Ectodermal cell (in vitro differentiated cells): ENCODE measurements around the gene RAB3IP.

ENCODE experiments used
- H3K27ac ChIP-seq: 2 replicates; pipeline ENCODE4 v1.7.0; 2013; ENCODE audit warnings: mild to moderate bottlenecking, low read depth, low read length; ENCODE audit not compliant: insufficient read depth, poor library complexity, severe bottlenecking
- H3K27me3 ChIP-seq: 2 replicates; pipeline ENCODE4 v1.7.0; 2013; ENCODE audit warnings: mild to moderate bottlenecking, low read length; ENCODE audit not compliant: insufficient read depth, control insufficient read depth, poor library complexity, severe bottlenecking
- H3K36me3 ChIP-seq: one replicate; pipeline ENCODE4 v1.7.0; 2013; ENCODE audit warnings: low read length; ENCODE audit not compliant: control insufficient read depth, insufficient read depth
- H3K4me1 ChIP-seq: one replicate; pipeline ENCODE4 v1.7.0; 2013; ENCODE audit warnings: low read length; ENCODE audit not compliant: control insufficient read depth, insufficient read depth
- H3K4me3 ChIP-seq: 2 replicates; pipeline ENCODE4 v1.7.0; 2013; ENCODE audit warnings: low read depth, low read length, control low read depth; ENCODE audit not compliant: insufficient read depth
- H3K9me3 ChIP-seq: 2 replicates; pipeline ENCODE4 v1.7.0; 2013; ENCODE audit warnings: mild to moderate bottlenecking, low read length, moderate library complexity; ENCODE audit not compliant: control insufficient read depth
- WGBS, 2 experiments: methylation state at CpG; one replicate each; pipeline ENCODE4 v1.1.7; 2013; ENCODE audit warnings: missing lambda C conversion rate in 2 of 2; 5-methylcytosine and 5-hydroxymethylcytosine counted together

RAB3IP gene

GRCh38 chr12:69810870-69811498 lies 72.3 kb downstream of the RAB3IP start:
- 89 to 91% methylated on average over 2 to 4 of the region's 4 CpGs for WGBS, 2 experiments
- Histone ChIP-seq H3K27ac (no peak overlapping the region), H3K4me3 (no peak overlapping the region), H3K36me3 (peaks cover 3% of the 10 kb centered on the region), H3K9me3 (peaks cover 2% of the 10 kb centered on the region), H3K27me3 (no peaks in the 10 kb centered on the region), H3K4me1 (no peaks in the 10 kb centered on the region)

- H3K36me3 ChIP-seq: peaks cover under 1% of the 10 kb centered on the region
- H3K27me3 ChIP-seq: no peaks in the 10 kb centered on the region
- H3K4me1 ChIP-seq: no peaks in the 10 kb centered on the region
- H3K9me3 ChIP-seq: peaks cover under 1% of the 10 kb centered on the region
- H3K27ac ChIP-seq: no peak overlapping the region
- H3K4me3 ChIP-seq: no peak overlapping the region
- 90 to 93% methylated on average over 3 of the region's 3 CpGs for WGBS, 2 experiments
These were observed 77.4 kb downstream of the RAB3IP start for GRCh38 chr12:69816082-69816481.

GRCh38 chr12:69821032-69821455 lies 82.4 kb downstream of the RAB3IP start:
- H3K4me1 ChIP-seq: no peaks in the 10 kb centered on the region
- no peak overlapping the region for H3K4me3 ChIP-seq
- WGBS, 2 experiments: 92 to 96% methylated on average over 6 of the region's 6 CpGs
- H3K27me3 ChIP-seq: no peaks in the 10 kb centered on the region
- H3K9me3 ChIP-seq: no peaks in the 10 kb centered on the region
- no peak overlapping the region for H3K27ac ChIP-seq
- H3K36me3 ChIP-seq: no peaks in the 10 kb centered on the region

- Histone ChIP-seq H3K27ac (no peak overlapping the region), H3K27me3 (no peaks in the 10 kb centered on the region), H3K4me1 (no peaks in the 10 kb centered on the region), H3K4me3 (no peak overlapping the region), H3K9me3 (no peaks in the 10 kb centered on the region), H3K36me3 (no peaks in the 10 kb centered on the region)
- WGBS, 2 experiments: 86 to 90% methylated on average over 8 of the region's 8 CpGs
These were observed 82.9 kb downstream of the RAB3IP start for GRCh38 chr12:69821456-69822159.

- H3K27ac ChIP-seq: no peak overlapping the region
- no peaks in the 10 kb centered on the region for H3K9me3 ChIP-seq
- H3K36me3 ChIP-seq: no peaks in the 10 kb centered on the region
- H3K4me3 ChIP-seq: no peak overlapping the region
- H3K27me3 ChIP-seq: no peaks in the 10 kb centered on the region
- no peaks in the 10 kb centered on the region for H3K4me1 ChIP-seq
- WGBS, 2 experiments: 91 to 95% methylated on average over 2 of the region's 3 CpGs
These were observed 83.7 kb downstream of the RAB3IP start for GRCh38 chr12:69822201-69822860.

- H3K27me3 ChIP-seq: no peaks in the 10 kb centered on the region
- H3K9me3 ChIP-seq: no peaks in the 10 kb centered on the region
- no peaks in the 10 kb centered on the region for H3K36me3 ChIP-seq
- H3K27ac ChIP-seq: no peak overlapping the region
- no peak overlapping the region for H3K4me3 ChIP-seq
- H3K4me1 ChIP-seq: no peaks in the 10 kb centered on the region
These were observed 85.4 kb downstream of the RAB3IP start for GRCh38 chr12:69824028-69824427.

- 91 to 95% methylated on average over 4 to 5 of the region's 5 CpGs for WGBS, 2 experiments
- Histone ChIP-seq H3K4me1 (no peaks in the 10 kb centered on the region), H3K27ac (no peak within 1 kb of the TSS)
These were observed 86.4 kb downstream of the RAB3IP start, which contains the start of gene MYRFL for GRCh38 chr12:69824966-69825560. TSS of gene MYRFL (plus strand) at chr12:69825227. CDS start at chr12:69825518, 291 bp downstream.

GRCh38 chr12:69828897-69829296 lies 90.2 kb downstream of the RAB3IP start:
- no peak overlapping the region for H3K27ac ChIP-seq
- H3K4me1 ChIP-seq: no peaks in the 10 kb centered on the region
- H3K4me3 ChIP-seq: no peak overlapping the region
- 90 to 95% methylated on average over 5 of the region's 5 CpGs for WGBS, 2 experiments
- H3K36me3 ChIP-seq: no peaks in the 10 kb centered on the region
- no peaks in the 10 kb centered on the region for H3K27me3 ChIP-seq
- no peaks in the 10 kb centered on the region for H3K9me3 ChIP-seq

More at GRCh38 chr12:69824966-69825560, 86.4 kb downstream of the RAB3IP start, which contains the start of gene MYRFL:
- Histone ChIP-seq H3K4me3 (no peak within 1 kb of the TSS), H3K9me3 (no peaks in the 10 kb centered on the region), H3K27me3 (no peaks in the 10 kb centered on the region), H3K36me3 (no peaks in the 10 kb centered on the region)

GRCh38 chr12:69833696-69834095 lies 95.0 kb downstream of the RAB3IP start:
- Histone ChIP-seq H3K9me3 (no peaks in the 10 kb centered on the region), H3K27me3 (no peaks in the 10 kb centered on the region), H3K4me1 (no peaks in the 10 kb centered on the region), H3K36me3 (no peaks in the 10 kb centered on the region), H3K4me3 (no peak overlapping the region), H3K27ac (no peak overlapping the region)
- no CpG with 5 or more reads among the region's 2 CpGs for WGBS, 2 experiments

GRCh38 chr12:69834147-69834546 lies 95.5 kb downstream of the RAB3IP start:
- Histone ChIP-seq H3K9me3 (no peaks in the 10 kb centered on the region), H3K36me3 (no peaks in the 10 kb centered on the region), H3K27me3 (no peaks in the 10 kb centered on the region), H3K4me1 (no peaks in the 10 kb centered on the region), H3K4me3 (no peak overlapping the region), H3K27ac (no peak overlapping the region)
- WGBS, 2 experiments: 89 to 90% methylated on average over 2 of the region's 2 CpGs
